ENCODE data around the gene SLC6A3.
"Not testable (repeated sequence)": the region's sequence is repeated elsewhere in the genome, so short reads cannot be mapped to it uniquely, and the experiment has no call there.

SLC6A3 gene

DNA sequence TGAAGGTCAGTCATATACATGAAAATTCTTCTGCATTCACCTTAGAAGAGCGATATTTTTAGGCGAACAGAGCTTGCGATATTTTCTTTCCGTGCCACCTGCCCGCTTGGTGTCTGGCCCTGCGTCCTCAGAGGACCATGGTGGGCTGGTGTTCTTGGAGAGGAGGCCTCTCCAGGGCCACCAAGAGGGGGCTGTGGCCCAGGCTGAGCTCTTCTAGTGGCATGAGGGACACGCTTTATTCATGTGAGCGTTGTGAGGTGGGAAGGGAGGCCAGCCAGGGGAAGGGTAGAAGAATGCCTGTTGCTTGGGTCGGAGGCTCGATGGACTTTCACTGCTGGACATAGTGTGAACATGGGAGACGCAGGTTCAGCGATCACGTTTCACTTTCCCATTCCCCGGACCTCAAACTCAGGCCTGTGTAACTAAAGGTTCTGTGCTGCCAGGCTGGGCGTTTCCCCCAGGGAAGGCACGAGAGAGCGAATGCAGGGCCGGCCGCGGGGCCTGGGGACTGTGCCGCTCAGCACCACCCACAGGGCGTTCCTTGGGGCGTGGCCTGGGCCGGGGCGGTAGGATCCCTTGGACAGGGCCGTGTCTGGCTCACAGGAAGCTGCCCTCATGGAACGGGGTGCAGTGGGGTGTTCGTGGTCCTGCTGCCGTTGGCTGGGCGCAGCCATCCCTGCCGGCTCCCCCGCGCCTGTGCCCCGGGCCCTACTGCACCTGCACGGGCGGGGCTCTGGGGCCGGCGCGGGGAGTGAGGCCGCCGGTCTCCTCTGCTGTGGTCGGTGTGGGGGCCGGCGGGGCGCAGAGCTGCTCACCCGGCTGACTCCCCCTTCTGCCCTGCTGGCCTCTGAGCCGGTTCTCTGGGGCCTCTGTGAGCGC lies 59.6 kb downstream of the SLC6A3 start:
- DNase-seq: peak; percentile 87 to 91

DNA sequence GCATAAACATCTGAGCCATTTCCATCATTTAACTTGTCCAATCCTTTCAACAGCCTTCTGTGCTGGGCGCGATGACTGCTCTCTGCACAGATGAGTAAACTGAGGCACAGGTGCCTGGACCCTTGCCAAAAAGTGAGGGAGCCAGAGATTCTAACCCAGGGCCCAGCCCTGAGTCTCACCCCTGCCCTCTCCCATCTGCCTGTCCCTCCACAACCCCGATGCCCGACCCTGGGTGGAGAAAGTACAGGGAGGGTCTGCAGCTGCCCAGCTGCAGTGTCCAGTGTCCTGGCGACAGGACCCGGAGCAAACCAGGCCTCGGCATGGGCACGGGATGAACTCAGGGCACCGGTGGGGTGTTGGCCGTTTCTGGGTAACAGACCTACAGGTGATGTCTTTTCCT lies 60.7 kb downstream of the SLC6A3 start:
- no peak for DNase-seq

DNA sequence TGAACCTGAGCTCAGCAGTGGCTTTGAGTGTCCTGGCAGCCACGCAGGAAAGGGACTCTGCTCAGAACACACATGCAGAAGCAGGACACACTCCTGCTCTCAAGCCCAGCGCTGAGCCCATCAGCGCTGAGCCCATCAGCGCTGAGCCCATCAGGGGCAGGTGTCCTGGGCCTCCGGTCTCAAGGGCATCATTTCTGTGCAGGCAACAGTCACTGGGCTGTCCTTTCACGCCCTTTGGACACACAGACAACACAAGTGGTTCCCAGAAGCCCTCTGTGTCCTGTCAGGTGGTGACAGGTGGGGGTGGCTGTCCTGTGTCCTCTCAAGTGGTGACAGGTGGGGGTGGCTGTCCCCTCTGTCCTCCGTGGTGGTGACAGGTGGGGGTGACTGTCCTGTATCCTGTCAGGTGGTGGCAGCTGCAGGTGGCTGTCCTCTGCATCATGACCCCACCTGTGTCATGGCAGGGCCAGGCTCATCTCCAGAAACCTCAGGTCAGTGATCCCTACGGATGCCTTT lies 61.3 kb downstream of the SLC6A3 start:
- no peak for DNase-seq

DNA sequence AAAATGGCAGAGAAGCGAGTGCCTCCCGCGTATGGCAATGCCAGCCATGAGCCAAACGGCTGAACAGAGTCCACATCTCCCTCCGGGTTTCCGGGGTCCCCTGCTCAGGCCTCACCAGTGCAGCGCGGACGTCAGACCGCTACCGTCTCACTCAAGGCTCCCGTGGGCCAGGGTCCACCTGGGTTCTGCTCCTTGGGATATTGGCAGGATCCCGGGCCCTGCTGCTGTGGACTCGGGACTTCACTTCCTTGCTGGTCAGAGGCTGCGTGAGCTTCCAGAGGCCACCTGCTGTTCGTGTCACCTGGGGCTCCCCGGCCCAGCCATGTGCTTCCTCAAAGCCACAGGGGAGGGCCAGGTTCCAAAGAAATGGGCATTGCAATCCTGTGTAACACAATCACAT lies 61.9 kb downstream of the SLC6A3 start:
- no peak for DNase-seq

DNA sequence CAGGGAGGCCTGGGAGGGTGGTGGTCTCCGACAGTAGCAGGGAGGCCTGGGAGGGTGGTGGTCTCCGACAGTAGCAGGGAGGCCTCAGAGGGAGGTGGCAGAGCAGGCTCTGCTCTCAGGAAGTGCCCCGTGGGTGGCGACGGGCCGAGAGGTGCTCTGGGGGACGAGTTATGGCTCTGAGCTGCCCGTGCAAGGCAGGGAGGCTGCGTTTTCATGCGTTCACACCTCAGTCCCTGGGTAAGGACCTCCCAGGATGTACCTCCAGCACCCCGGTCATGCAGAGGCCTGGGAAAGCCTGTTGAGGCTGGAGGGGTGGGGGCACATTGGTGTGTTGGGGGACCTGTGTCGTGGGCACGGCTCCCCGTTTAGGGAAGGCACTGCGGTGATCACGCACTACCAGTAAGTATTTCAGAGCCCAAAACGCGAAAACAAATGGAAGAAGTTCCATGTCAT lies 63.0 kb downstream of the SLC6A3 start:
- DNase-seq: no peak

DNA sequence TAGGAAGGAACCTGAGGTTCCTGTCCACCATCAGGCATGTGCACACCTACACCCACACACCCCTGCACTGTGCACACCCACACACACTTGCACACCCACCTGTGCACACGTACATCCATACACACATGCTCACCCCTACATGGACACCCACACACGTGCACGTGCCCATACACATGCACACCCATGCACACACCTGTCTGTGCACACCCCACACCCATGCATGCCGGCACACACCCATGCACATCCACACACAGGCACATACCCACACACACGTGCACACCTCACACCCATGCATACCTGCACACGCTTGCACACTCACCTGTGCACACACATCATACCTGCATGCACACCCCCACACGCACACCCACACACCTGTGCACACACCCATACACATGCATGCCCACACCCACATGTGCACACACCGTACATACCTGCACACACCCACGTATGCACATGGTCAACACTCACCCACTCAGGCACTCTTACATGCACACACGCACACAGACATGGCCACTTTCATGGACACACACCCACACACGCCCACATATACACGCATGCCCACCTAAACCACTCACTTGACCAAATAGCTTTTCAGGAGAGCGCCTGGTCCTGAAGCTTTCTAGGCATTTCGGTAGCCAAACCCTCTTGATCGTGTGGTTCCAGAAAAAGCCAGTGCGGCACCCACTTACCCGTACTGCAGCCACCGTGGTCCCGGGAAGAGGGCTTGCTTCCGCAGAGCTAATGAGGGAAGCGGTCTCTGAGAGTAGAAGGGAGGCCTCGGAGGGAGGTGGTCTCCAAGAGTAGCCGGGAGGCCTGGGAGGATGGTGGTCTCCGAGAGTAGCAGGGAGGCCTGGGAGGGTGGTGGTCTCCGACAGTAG lies 63.6 kb downstream of the SLC6A3 start:
- DNase-seq: no peak

DNA sequence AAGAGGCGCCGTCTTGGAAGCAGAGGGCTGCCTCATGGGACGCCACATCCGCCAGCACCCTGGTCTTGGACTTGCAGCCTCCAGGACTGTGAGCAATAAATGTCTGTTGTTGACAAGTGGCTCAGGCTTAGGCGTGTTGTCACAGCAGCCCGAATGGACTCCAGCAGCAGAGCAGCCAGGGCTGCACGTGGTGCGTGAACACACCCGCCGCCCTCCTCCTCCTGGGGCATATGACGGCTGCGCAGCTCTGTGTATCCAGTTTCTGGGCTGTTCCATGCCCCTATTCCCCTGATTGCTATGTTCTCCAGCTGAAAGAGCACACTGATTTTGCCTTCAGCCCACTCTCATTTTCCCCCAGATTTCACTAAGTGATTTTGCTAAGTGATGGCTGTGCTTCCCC lies 64.3 kb downstream of the SLC6A3 start:
- no peak for DNase-seq

DNA sequence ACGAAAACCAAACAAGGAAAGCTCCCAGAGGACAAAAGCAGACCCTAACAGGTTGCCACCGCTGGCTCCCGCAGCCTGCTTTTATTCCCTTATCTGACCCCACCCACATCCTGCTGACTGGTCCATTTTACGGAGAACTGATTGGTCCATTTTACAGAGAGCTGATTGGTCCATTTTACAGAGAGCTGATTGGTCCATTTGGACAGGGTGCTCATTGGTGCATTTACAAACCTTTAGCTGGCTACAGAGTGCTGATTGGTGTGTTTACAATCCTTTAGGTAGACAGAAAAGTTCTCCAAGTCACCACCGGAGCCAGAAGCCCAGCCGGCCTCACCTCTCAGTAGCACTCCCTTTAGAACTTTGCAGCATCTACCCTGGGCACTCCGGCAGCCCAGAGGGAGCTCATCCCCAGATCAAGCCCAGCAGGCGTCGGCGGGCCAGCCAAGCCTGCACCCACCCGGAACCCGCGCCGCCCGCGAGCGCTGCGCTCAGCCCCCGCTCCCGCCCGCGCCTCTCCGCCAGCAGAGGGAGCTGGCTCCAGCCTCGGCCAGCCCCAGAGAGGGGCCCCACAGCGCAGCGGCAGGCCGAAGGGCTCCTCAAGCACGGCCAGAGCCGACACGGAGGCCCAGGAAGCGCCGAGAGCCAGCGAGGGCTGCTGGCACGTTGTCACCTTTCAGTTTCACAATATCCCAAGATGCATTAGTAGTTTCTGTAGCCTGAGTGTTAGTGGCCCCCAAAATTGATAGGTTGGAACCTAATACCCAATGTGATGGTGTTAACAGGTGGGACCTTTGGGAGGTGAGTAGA lies 65.0 kb downstream of the SLC6A3 start:
- peak; percentile 66 to 75 for DNase-seq

DNA sequence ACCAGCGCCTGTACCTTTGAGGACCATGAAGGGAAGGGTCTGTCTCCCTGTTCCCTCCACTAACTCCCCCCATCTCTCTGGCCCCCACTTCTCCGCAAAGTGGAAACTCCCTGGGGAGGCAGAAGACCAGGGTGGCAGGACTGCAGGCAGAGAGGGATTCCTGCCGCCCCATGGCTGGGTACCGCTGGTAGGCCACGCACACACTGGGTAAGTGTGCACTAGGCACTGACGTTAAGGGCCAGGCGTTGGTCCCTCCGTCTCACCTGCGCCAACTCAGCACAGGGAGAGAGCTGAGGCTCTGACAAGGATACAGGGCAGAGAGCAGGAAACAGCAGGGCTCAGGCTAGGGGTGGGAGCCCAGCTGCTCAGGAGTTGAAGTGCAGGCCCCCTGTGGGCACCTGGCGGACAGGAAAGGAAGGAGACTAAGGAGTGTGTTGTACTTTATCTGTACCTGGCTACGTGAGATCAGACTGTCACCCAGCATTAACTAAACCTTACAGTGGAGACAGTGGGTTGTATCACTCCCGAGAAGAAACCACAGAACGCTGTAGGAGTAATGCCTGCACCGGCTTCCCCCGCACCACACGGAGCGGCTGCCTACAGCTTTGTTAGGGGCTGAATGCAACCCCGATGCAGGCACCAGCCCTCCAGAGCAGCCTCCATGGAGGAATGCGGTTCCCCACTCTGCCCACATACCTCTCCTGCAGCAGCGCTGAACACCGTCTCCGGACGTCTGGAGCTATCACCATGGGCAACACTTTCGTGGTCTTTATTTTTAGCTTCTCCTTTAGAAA lies 66.2 kb downstream of the SLC6A3 start:
- DNase-seq: no peak

DNA sequence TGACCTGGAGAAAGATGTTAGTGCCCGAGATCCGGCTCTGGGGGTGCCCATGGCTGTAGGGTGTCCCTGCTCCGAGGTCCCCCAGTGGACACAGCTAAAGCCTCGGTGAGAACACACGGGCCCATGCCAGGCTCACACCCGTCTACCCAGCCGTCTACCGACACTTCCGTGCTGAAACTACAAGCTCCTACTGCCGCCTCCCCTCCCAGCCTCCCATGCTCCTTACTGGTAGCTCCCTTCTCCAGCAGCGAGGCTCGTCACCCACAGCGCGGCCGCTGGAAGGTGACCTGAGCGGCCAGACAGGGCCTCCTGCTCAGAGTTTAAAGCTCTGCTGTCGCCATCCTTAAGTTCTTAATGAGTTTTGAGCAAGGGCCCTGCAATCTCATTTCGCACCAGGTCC lies 67.1 kb downstream of the SLC6A3 start:
- no peak for DNase-seq

DNA sequence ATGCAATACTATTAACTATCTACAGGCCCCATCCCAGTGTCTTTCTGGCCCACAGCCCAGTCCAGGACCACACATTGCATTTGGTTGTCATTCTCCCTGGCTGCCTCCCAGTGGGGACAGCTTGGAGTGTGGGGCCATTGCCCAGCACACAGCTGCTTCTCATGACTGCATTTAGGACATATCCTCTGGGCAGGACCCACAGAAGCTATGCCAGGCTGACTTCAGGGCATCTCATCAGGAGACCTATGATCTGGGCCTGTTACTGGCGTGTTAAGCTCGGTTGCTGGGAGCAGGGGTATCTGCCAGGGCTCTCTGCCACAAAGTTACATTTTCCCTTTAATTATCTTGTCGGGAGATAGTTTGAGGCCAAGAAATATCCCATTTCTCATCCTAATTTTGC lies 68.3 kb downstream of the SLC6A3 start:
- no peak for DNase-seq

DNA sequence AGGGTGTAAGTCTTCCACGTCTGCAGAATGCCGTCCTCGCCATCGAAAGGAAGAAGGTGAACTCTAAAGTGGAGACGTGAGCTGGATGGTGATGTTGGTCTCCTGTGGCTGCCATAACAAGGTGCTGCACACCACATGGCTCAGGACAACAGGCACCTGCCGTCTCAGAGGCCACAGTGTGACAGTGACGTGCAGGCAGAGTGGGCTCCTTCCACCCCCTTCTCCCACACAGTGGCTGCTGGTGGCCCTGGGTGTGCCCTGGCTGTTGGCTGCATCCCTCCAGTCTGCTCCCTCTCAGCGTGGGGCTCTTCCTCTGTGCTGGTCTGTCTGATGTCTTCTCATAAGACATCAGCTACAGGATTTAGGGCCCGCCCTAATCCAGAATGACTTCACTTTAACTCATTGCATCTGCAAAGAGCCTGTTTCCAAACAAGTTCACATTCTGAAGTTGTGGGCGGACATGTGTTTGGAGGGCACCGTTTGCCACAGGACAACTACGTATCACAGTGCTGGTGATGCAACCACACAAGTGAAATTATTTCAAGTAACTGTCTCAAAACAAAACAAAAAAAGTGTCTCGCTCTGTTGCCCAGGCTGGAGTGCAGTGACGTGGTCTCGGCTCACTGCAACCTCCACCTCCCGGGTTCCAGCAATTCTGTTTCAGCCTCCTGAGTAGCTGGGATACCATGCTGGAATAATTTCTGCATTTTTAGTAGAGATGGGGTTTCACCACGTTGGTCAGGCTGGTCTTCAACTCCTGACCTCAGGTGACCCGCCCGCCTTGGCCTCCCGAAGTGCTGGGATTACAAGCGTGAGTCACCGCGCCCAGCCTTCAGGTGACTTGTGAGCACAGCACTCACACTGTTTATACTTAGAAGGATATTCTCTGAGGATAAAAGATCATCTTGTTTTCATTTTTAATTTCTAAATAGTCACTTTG lies 69.1 kb downstream of the SLC6A3 start:
- DNase-seq: no peak

DNA sequence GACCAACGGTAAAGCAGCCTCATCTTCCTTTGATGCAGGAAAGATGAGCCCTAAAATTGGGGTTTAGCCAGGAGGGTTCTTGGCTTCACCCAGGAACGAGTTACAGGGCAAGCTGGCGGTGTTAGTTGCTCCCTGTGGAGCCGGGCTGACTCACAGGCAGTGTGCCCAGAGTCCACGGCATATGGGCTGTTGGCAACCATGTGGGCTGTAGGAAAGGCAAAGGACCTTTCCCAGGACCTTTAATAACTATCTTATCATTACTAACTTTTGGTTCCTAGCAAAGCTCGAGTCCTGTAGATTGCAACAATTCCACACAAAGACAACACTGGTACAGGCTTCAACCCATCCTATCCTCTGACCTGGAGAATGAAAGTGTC lies 70.6 kb downstream of the SLC6A3 start:
- no peak for DNase-seq

DNA sequence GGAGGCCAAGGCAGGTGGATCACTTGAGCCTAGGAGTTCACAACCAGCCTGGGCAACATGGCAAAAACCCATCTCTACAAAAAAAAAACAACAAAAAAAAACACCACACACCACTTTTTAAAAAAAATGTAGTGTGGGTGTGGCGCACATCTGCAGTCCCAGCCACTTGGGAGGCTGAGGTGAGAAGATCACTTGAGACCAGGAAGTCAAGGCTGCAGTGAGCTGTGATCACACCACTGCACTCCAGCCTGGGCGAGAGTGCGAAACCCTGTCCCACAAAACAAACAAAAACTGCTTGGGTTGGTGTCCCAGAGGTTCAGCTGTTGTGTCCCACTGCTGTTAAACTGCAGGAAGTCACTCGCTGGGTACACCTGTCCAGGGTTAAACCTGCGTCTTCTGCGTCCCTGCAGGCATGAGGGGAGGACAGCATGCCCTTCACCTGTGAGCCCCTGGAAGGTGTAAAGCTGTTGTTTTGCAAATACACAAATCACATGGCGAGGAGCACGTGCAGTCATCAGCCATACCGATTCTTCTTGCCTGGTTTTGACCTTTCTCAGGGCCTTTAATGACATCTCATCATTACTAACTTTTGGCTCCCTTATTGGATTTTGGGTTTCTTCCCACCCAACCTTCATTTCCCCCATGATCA lies 71.1 kb downstream of the SLC6A3 start:
- DNase-seq: no peak

DNA sequence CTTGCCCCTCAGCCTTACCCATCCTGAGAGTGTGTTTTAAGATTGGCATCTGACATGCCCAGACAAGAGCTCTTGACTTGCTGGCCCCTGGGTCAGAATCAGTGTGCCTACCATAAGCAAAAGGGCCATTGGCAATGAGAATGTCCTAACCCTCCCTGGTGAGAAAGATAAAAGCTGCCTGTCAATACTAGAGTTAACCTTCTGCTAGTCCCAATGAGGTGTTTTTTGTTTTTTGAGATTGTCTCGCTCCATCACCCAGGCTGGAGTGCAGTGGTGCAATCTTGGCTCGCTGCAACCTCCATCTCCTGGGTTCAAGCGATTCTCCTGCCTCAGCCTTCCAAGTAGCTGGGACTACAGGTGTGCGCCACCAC lies 73.3 kb downstream of the SLC6A3 start:
- DNase-seq: not testable (repeated sequence)

DNA sequence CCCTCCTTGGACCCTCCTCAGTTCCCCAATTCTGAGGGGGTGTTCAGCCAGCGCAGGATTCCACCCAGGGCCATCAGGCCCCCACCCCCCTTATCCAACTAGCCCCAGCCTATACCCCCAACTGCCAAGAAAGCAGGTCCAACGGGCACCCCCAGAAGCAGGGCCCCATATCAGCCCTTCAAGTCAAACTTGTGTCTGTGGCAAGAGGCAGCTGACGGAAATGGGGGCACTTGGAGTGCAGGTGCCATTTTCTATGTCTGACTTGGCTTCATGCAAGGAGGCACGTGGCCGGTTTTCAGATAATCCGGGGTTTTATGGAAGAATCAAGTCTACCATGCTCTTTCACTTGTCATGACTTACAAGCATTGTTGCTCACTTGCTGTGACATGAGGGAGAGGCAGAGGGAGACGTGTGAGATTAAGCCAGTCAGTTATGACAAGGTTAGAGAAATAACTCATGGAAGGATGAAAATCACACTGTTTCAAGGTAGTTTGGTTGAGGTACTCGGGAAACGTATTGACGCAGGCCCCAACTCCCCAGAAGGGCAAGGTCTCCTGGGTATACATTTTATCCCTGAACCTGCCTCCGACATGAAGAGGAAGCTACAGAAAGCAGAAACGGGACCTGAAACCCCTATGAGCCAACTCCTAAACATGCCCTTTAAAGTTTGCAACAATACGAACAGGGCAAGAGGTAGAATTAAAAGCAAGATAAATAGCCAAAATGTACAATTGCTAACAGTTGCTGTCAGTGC lies 73.8 kb downstream of the SLC6A3 start:
- DNase-seq: no peak

DNA sequence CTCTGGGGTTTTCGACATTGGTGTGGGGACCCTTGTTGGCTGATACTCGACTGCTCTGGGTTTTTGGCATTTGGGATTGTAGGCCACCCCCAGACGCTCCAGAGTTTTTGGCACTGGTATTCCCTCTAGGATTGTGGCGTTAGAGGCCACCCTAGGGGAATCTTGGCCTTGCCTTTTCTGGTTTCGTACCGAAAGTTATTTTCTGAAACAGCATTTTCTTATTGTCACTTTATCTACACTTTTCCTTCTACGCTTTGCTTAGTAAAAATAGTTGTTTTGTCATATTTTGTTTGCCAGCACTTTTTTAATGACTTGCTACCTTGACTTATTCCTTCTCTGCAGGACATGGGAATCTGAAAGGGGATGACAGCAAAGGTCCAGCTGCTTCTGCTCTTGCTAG lies 75.2 kb downstream of the SLC6A3 start:
- no peak for DNase-seq

DNA sequence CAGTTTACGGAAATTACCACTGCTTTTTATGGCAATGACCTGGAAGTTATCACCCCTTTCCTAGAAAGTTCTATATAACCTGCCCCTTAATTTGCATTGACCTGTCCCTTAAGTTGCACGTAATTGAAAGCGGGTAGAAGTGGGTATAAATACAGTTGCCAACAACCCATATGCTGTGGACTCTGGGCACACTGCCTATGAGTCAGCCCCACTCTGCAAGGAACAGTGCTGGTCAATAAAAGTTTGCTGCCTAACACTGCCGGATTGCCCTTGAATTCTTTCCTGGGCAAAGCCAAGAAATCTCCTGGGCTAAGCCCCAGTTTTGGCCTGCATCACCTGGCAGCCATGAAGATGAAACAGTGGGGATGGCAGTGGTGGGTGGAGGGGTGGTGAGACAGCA lies 76.5 kb downstream of the SLC6A3 start:
- no peak for DNase-seq

DNA sequence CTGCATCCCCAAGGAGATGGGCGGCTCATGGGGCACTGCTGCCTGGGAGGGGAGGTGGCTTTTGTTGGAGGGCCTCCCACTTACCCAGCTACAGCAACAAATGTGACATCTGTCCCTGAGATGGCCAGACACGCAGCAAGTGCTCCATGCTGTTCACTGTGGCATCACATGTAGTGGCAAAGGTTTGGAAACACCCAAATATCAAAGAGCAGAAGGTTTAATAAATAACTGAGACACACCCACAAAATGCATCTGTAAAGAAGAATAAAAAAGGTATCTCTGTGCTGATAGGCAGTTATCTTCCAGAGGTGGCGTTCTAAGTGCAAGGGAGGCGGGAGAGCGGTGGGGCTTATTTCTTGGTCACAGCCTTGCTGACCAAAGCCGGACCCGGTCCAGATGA lies 77.0 kb downstream of the SLC6A3 start:
- DNase-seq: no peak

DNA sequence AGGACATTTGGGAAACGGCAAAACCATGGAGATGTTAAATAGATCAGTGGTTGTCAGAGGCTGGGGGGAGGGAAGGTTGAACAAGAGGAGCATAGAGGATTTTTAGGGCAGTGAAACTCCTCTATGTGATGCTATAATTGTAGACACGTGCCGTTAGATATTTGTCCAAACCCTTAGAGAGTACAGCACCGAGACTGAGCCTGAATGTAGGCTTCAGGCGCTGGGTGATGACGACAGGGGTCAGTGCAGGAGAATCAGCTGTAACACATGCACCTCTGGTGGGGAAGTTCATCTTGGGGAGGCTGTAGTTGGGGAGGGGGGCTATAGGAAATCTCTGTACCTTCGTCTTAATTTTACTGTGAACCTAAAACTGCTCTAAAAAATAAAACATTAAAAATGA lies 78.1 kb downstream of the SLC6A3 start:
- no peak for DNase-seq

Measured in activated T-cell treated with anti-CD3 and anti-CD28 coated beads, Interleukin-2, amount 50 U/mL, for 48 hours (primary cell).